ENCODE measurements around the gene MAPKAPK5.

DNA sequence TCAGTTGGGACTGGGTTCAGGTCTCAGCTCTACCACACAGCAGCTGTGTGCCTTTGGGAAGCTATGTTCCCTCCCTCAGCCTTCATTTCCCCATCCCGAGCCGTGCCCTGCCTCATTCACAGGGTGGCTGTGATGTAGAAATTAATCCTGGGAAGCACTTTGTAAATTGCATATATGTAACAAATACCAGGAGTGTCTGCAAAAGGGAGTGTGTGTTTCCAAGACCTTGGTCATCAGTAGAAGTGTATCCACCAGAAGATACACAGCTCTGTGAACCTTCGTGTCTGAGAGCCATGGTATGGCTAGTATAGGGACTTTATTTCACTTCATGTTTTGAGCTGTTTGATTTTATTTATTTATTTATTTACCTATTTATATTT, 49.2 kb upstream of the MAPKAPK5 start:
- no peak for TF ChIP-seq EZH2 (IDR thresholded peaks at IDR 0.05; ENCODE audit: low read length, unreplicated experiment)
- TF ChIP-seq, protein P1, sequence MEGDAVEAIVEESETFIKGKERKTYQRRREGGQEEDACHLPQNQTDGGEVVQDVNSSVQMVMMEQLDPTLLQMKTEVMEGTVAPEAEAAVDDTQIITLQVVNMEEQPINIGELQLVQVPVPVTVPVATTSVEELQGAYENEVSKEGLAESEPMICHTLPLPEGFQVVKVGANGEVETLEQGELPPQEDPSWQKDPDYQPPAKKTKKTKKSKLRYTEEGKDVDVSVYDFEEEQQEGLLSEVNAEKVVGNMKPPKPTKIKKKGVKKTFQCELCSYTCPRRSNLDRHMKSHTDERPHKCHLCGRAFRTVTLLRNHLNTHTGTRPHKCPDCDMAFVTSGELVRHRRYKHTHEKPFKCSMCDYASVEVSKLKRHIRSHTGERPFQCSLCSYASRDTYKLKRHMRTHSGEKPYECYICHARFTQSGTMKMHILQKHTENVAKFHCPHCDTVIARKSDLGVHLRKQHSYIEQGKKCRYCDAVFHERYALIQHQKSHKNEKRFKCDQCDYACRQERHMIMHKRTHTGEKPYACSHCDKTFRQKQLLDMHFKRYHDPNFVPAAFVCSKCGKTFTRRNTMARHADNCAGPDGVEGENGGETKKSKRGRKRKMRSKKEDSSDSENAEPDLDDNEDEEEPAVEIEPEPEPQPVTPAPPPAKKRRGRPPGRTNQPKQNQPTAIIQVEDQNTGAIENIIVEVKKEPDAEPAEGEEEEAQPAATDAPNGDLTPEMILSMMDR (conservative IDR thresholded peaks at IDR 0.05; ENCODE audit: low read depth, low read length): no peak
- no peak for TF ChIP-seq EZH2phosphoT487 (IDR thresholded peaks at IDR 0.05; ENCODE audit: borderline replicate concordance, low read length)
